Measurements from ENCODE around the gene TFB1M.
A peak's percentile ranks its signal among the peaks of the same experiment; 100 is the strongest.

Gene TFB1M

GRCh38 chr6:155248008-155249001, 66.0 kb downstream of the TFB1M start:
- WGBS, result 87% methylated on average over 29 of the region's 30 CpGs
- Histone ChIP-seq H3K36me3 (ENCODE audit: insufficient read depth, low read length) (peaks cover 70% of the 10 kb centered on the region), H3K9ac (ENCODE audit: low read depth, low read length) (no peak overlapping the region), H3K4me1 (ENCODE audit: insufficient read depth, low read length) (peaks cover 10% of the 10 kb centered on the region), H3K9me3 (ENCODE audit: insufficient read depth, low read depth, low read length) (no peaks in the 10 kb centered on the region), H3K4me3 (ENCODE audit: low read length) (no peak overlapping the region), H3K27me3 (ENCODE audit: insufficient read depth, low read length) (no peaks in the 10 kb centered on the region), H3K27ac (ENCODE audit: low read depth, low read length) (peak overlapping the region; percentile 67)

DNA sequence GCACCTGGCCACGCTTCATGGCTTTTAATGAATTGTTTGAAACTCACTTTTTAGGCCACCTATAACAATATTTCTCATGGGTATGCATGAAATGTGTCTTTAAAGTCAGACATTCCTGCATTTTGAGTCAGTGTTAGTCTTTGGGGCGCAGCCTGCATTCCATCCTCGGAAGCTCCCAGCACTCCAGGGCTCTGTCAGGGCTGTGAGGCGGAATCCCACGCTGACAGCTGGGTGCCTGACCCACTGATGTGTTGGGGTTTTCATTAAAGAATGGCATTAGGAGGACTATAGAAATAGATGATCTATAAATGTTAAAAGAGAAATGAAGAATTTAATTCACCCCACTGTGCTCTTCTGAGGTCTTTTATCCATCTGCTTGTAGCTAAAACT, 66.7 kb downstream of the TFB1M start:
- Histone ChIP-seq H3K4me1 (ENCODE audit: insufficient read depth, low read length) (peaks cover 4% of the 10 kb centered on the region), H3K4me3 (ENCODE audit: low read length) (no peak overlapping the region), H3K27ac (ENCODE audit: low read depth, low read length) (peak overlapping the region; percentile 67), H3K36me3 (ENCODE audit: insufficient read depth, low read length) (peaks cover 66% of the 10 kb centered on the region), H3K27me3 (ENCODE audit: insufficient read depth, low read length) (no peaks in the 10 kb centered on the region), H3K9me3 (ENCODE audit: insufficient read depth, low read depth, low read length) (no peaks in the 10 kb centered on the region), H3K9ac (ENCODE audit: low read depth, low read length) (no peak overlapping the region)
- WGBS, result 88% methylated on average over 5 of the region's 5 CpGs

- WGBS, result 97% methylated on average over 2 of the region's 2 CpGs
- no peaks in the 10 kb centered on the region for H3K27me3 ChIP-seq (ENCODE audit: insufficient read depth, low read length)
- H3K27ac ChIP-seq (ENCODE audit: low read depth, low read length), result no peak overlapping the region
- H3K4me1 ChIP-seq (ENCODE audit: insufficient read depth, low read length), result no peaks in the 10 kb centered on the region
- H3K4me3 ChIP-seq (ENCODE audit: low read length), result no peak overlapping the region
- H3K9me3 ChIP-seq (ENCODE audit: insufficient read depth, low read depth, low read length), result no peaks in the 10 kb centered on the region
- peaks cover 58% of the 10 kb centered on the region for H3K36me3 ChIP-seq (ENCODE audit: insufficient read depth, low read length)
- no peak overlapping the region for H3K9ac ChIP-seq (ENCODE audit: low read depth, low read length)
Measured at GRCh38 chr6:155246825-155247224, 67.5 kb downstream of the TFB1M start.

DNA sequence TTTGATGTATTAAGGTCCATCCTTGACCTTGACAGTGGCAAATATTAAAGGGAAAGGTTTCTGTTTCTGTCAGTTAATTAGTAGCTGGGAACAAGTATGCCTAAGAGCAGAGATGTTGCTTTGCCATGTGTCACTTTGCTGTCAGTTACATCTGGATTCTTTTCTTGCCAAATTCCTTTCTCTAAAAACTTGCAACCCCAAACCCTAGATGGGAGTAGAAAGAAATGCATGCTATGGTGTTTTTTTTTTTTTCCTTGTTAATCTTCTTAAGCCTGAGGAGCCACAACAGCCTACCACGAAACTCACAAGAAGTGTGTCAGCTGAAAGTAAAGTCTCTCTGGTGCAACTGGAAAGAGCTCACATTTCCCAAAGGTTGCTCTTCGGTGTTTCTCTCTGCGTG, 68.5 kb downstream of the TFB1M start:
- Histone ChIP-seq H3K9ac (ENCODE audit: low read depth, low read length) (no peak overlapping the region), H3K4me3 (ENCODE audit: low read length) (no peak overlapping the region), H3K9me3 (ENCODE audit: insufficient read depth, low read depth, low read length) (no peaks in the 10 kb centered on the region), H3K27me3 (ENCODE audit: insufficient read depth, low read length) (no peaks in the 10 kb centered on the region), H3K27ac (ENCODE audit: low read depth, low read length) (no peak overlapping the region), H3K36me3 (ENCODE audit: insufficient read depth, low read length) (peaks cover 50% of the 10 kb centered on the region), H3K4me1 (ENCODE audit: insufficient read depth, low read length) (no peaks in the 10 kb centered on the region)
- 95% methylated on average over 3 of the region's 3 CpGs for WGBS

DNA sequence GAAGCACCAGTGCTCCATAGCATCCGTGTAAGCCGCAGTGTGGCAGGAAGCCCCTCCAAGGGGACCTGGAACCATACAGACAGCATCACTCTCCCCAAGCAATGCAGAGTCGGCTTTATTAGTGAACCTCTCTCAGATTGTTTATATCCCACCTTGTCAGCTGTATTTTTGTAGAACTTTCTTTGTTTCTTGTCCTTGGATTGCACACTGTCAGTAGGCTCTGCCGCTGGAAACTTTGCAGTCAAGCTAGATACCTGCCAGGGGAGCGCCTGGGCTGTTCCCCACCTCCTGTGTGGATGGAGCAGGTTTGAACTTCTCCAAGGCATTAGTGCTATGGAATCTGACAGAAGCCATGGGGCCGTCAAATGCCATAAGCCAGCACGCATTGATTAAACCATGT, 69.1 kb downstream of the TFB1M start:
- Histone ChIP-seq H3K4me1 (ENCODE audit: insufficient read depth, low read length) (no peaks in the 10 kb centered on the region), H3K9me3 (ENCODE audit: insufficient read depth, low read depth, low read length) (no peaks in the 10 kb centered on the region), H3K36me3 (ENCODE audit: insufficient read depth, low read length) (peaks cover 50% of the 10 kb centered on the region), H3K27me3 (ENCODE audit: insufficient read depth, low read length) (no peaks in the 10 kb centered on the region), H3K4me3 (ENCODE audit: low read length) (no peak overlapping the region), H3K9ac (ENCODE audit: low read depth, low read length) (no peak overlapping the region), H3K27ac (ENCODE audit: low read depth, low read length) (no peak overlapping the region)
- 96% methylated on average over 7 of the region's 7 CpGs for WGBS

- Histone ChIP-seq H3K9me3 (ENCODE audit: insufficient read depth, low read depth, low read length) (0 out of 2 replicates have a peak, but pooled peaks cover 2% of the 10 kb centered on the region), H3K27ac (ENCODE audit: low read depth, low read length) (no peak overlapping the region), H3K9ac (ENCODE audit: low read depth, low read length) (no peak overlapping the region), H3K27me3 (ENCODE audit: insufficient read depth, low read length) (no peaks in the 10 kb centered on the region), H3K36me3 (ENCODE audit: insufficient read depth, low read length) (peaks cover 42% of the 10 kb centered on the region), H3K4me3 (ENCODE audit: low read length) (no peak overlapping the region), H3K4me1 (ENCODE audit: insufficient read depth, low read length) (no peaks in the 10 kb centered on the region)
- WGBS, result 98% methylated on average over 4 of the region's 4 CpGs
Measured at GRCh38 chr6:155244434-155244833, 69.8 kb downstream of the TFB1M start.

GRCh38 chr6:155241966-155242365, 72.3 kb downstream of the TFB1M start:
- H3K36me3 ChIP-seq (ENCODE audit: insufficient read depth, low read length), result peaks cover 34% of the 10 kb centered on the region; the same call in 1 of the 2 replicates
- H3K27me3 ChIP-seq (ENCODE audit: insufficient read depth, low read length), result no peaks in the 10 kb centered on the region
- no peak overlapping the region for H3K27ac ChIP-seq (ENCODE audit: low read depth, low read length)
- peaks cover 16% of the 10 kb centered on the region; the same call in 1 of the 2 replicates for H3K9me3 ChIP-seq (ENCODE audit: insufficient read depth, low read depth, low read length)
- no peaks in the 10 kb centered on the region for H3K4me1 ChIP-seq (ENCODE audit: insufficient read depth, low read length)
- 87% methylated on average over 8 of the region's 8 CpGs for WGBS
- H3K9ac ChIP-seq (ENCODE audit: low read depth, low read length), result no peak overlapping the region
- no peak overlapping the region for H3K4me3 ChIP-seq (ENCODE audit: low read length)

DNA sequence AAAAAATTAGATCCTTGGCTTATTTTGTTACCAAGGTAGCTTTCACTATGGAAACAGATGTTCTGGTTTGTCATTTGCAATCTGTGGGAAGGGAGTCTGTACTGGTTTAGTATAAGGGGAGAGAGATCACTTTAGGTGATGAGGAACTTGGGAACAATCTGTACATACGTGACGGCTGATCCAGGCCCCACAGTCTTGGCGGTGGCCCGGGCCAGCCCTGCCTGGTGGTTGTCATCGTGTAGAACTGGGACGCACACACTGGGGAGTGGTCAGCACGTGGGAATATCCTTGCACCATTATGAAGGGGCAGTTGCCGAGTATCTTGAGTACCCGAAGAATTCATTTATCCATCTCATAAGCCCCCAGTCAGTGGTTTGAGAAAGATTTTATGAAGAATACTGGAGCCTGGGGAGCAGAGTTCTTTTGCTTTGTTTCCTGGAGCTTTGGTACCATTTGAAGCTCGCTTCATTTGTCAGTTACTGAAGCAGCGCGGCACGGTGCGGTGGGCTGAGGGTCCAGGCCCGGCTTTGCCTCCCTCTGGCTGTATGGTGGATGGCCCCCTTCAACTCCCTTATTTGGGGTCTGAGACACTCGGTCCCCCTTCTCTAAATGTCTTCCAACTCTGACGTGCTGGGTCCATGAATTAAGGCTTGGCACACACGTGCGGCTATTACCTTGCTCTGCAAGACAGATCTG, 73.2 kb downstream of the TFB1M start:
- Histone ChIP-seq H3K4me3 (ENCODE audit: low read length) (no peak overlapping the region), H3K27ac (ENCODE audit: low read depth, low read length) (no peak overlapping the region), H3K9me3 (ENCODE audit: insufficient read depth, low read depth, low read length) (peaks cover 21% of the 10 kb centered on the region; the same call in 1 of the 2 replicates), H3K9ac (ENCODE audit: low read depth, low read length) (no peak overlapping the region), H3K36me3 (ENCODE audit: insufficient read depth, low read length) (peaks cover 26% of the 10 kb centered on the region; the same call in 1 of the 2 replicates), H3K27me3 (ENCODE audit: insufficient read depth, low read length) (no peaks in the 10 kb centered on the region), H3K4me1 (ENCODE audit: insufficient read depth, low read length) (no peaks in the 10 kb centered on the region)
- WGBS, result 96% methylated on average over 19 of the region's 19 CpGs

DNA sequence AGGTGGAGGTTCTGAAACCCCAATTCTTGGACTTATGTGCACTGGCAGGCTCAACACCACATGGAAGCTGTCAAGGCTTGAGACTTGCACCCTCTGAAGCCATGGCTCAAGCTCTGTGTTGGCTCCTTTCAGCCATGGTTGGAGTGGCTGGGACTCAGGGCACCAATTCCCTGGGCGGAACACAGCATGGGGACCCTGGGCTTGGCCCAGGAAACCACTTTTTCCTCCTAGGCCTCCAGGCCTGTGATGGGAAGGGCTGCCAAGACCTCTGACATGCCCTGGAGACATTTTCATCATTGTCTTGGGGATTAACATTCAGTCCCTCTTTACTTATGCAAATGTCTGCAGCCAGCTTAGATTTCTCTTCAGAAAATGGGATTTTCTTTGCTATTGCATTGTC, 76.7 kb downstream of the TFB1M start:
- WGBS, result 94% methylated on average over 1 of the region's 1 CpG
- H3K27ac ChIP-seq (ENCODE audit: low read depth, low read length), result no peak overlapping the region
- H3K9ac ChIP-seq (ENCODE audit: low read depth, low read length), result no peak overlapping the region
- H3K9me3 ChIP-seq (ENCODE audit: insufficient read depth, low read depth, low read length), result peaks cover 21% of the 10 kb centered on the region; the same call in 1 of the 2 replicates
- H3K27me3 ChIP-seq (ENCODE audit: insufficient read depth, low read length), result no peaks in the 10 kb centered on the region
- no peak overlapping the region for H3K4me3 ChIP-seq (ENCODE audit: low read length)
- peaks cover 6% of the 10 kb centered on the region; the same call in 1 of the 2 replicates for H3K36me3 ChIP-seq (ENCODE audit: insufficient read depth, low read length)
- H3K4me1 ChIP-seq (ENCODE audit: insufficient read depth, low read length), result no peaks in the 10 kb centered on the region

GRCh38 chr6:155235087-155235486, 79.2 kb downstream of the TFB1M start:
- H3K27me3 ChIP-seq (ENCODE audit: insufficient read depth, low read length), result no peaks in the 10 kb centered on the region
- H3K9me3 ChIP-seq (ENCODE audit: insufficient read depth, low read depth, low read length), result peaks cover 21% of the 10 kb centered on the region; the same call in 1 of the 2 replicates
- H3K4me3 ChIP-seq (ENCODE audit: low read length), result no peak overlapping the region
- no peaks in the 10 kb centered on the region for H3K4me1 ChIP-seq (ENCODE audit: insufficient read depth, low read length)
- no peaks in the 10 kb centered on the region for H3K36me3 ChIP-seq (ENCODE audit: insufficient read depth, low read length)
- no peak overlapping the region for H3K27ac ChIP-seq (ENCODE audit: low read depth, low read length)
- 83% methylated on average over 5 of the region's 5 CpGs for WGBS
- H3K9ac ChIP-seq (ENCODE audit: low read depth, low read length), result no peak overlapping the region

DNA sequence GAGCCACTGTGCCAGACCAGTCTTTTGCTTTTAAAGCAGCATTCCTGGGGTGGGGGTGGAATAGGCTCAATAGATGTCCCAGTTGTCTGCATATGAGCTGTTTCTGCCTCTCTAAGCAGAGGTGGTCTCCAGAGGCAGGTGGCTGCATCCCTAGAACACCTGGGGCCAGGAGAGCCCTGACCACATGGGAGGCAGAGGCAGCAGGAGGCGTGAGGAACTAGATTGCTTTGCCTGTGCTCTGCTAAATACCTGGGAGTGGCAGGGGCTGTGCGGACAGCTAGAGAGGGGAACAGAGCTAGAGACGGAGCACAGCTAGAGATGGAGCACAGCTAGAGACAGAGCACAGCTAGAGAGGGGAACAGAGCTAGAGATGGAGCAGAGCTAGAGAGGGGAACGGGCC, 79.6 kb downstream of the TFB1M start:
- Histone ChIP-seq H3K27me3 (ENCODE audit: insufficient read depth, low read length) (no peaks in the 10 kb centered on the region), H3K9ac (ENCODE audit: low read depth, low read length) (no peak overlapping the region), H3K36me3 (ENCODE audit: insufficient read depth, low read length) (no peaks in the 10 kb centered on the region), H3K4me1 (ENCODE audit: insufficient read depth, low read length) (no peaks in the 10 kb centered on the region), H3K9me3 (ENCODE audit: insufficient read depth, low read depth, low read length) (peaks cover 21% of the 10 kb centered on the region; the same call in 1 of the 2 replicates), H3K27ac (ENCODE audit: low read depth, low read length) (no peak overlapping the region), H3K4me3 (ENCODE audit: low read length) (no peak overlapping the region)
- WGBS, result 86% methylated on average over 4 of the region's 4 CpGs

All from HUES64 (cell line).